ENCODE data around the gene HNRNPA3. TPM values are rescaled to one million over a fixed set of nuclear protein-coding genes. Genes with fewer than 3 reads are reported as not detected.

Gene HNRNPA3
- total and polyA plus RNA-seq, 10 of the 15 experiments (the other 5 are each of a cell fraction or from before 2014, with no cell fraction given), result 40.4 to 343 (median 206) TPM

GRCh38 chr2:177263451-177264208, 51.0 kb downstream of the HNRNPA3 start (continued):
- no peak for TF ChIP-seq IRF5 (IDR thresholded peaks at IDR 0.05; ENCODE audit: borderline replicate concordance)
- TF ChIP-seq SIX5 (IDR thresholded peaks at IDR 0.05; ENCODE audit: low read depth, low read length, severe bottlenecking), result no peak
- peak; percentile 93 for TF ChIP-seq BACH1 (IDR thresholded peaks at IDR 0.05; ENCODE audit: borderline replicate concordance)
- TF ChIP-seq EZH2 (IDR thresholded peaks at IDR 0.05; ENCODE audit: borderline replicate concordance, control insufficient read depth, low read depth, low read length), result no peak
- TF ChIP-seq BRCA1 (IDR thresholded peaks at IDR 0.05; ENCODE audit: low read depth, low read length), result no peak

DNA sequence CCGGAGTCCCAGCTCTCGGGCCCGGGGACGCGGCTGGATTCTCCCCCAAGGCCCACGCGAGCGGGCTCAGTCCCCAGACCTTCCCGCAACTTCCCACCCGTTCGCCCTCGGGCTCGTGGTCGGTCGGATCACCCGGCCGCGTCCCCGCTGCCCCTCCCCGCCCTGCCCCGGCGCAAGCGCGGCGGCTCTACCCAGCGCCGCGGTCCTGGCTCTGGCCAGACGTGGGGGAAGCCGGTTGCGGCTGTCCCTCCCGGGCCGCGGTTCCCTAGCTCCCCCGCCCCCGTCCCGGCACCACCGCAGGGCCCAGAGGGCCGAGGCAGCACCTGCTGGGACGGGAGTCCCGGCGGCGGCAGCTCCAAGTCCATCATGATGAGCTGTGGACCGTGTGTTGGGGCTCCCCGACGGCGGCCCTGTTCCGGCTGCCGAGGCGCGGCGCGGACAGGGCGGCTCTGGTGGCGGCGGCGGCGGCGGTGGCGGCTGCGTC, 51.7 kb downstream of the HNRNPA3 start:
- H3K79me2 ChIP-seq (ENCODE audit: control insufficient read depth, insufficient read depth, low read length), result peaks cover 49% of the 10 kb centered on the region
- peak overlapping the region; percentile 99; the same call in 1 of the 2 replicates for H3K4me2 ChIP-seq (ENCODE audit: control insufficient read depth, insufficient read depth)
- H3K4me3 ChIP-seq, result peak overlapping the region; percentile 72
- peaks cover 12% of the 10 kb centered on the region for H3K4me1 ChIP-seq (ENCODE audit: control insufficient read depth, insufficient read depth, low read length)
- H3K9ac ChIP-seq (ENCODE audit: control insufficient read depth, insufficient read depth, low read length), result peak overlapping the region; percentile 99
- H2AFZ ChIP-seq (ENCODE audit: control insufficient read depth, low read depth, low read length), result peak overlapping the region; percentile 66
- FAIRE-seq (no peak), DNase-seq (ENCODE audit: low read depth, low spot score) (no peak), ATAC-seq (peak; percentile 30)
- intact Hi-C loops (cut with micrococcal nuclease; ENCODE audit: unreplicated experiment) (loop anchor here (2.0 to 10.0 kb wide), 2 partner anchors 17 to 131 kb away; partner anchors contain the start of gene AGPS), in situ Hi-C loops (cut with MboI) (no loop called here)
- SMC1A ChIA-PET (ENCODE audit: uncharacterized antibody, unreplicated experiment), result interaction anchor here (0.7 to 8.5 kb wide), 24 partner anchors 9 to 770 kb away, joined by 3 to 140 read pairs (median 6); partner anchors contain the start of genes AGPS and HNRNPA3
- H3K27ac ChIP-seq (ENCODE audit: control insufficient read depth, insufficient read depth), result peak overlapping the region; percentile 99
- H4K20me1 ChIP-seq (ENCODE audit: control insufficient read depth, insufficient read depth), result no peaks in the 10 kb centered on the region
- no peaks in the 10 kb centered on the region; the same call in 2 of the 3 replicates for H3K9me3 ChIP-seq (replicated peaks; ENCODE audit: control insufficient read depth, insufficient read depth, low read length)
- RAD21 ChIA-PET (ENCODE audit: unreplicated experiment), result interaction anchor here (0.8 to 6.2 kb wide), 26 partner anchors 9 to 173 kb away, joined by 3 to 166 read pairs (median 6); partner anchors contain the start of genes AGPS and HNRNPA3
- POLR2A ChIA-PET, result interaction anchor here (0.7 to 6.7 kb wide), 24 partner anchors 9 to 421 kb away, joined by 3 to 76 read pairs (median 7); partner anchors contain the start of gene HNRNPA3
- WGBS (ENCODE audit: insufficient coverage, insufficient replicate concordance, low lambda C conversion rate, missing lambda C conversion rate), result 1% methylated on average over 51 of the region's 61 CpGs
- H3K36me3 ChIP-seq (ENCODE audit: control insufficient read depth in 2 of 2, insufficient read depth in 2 of 2, low read length in 1 of 2), result no peaks in the 10 kb centered on the region
- CTCF ChIA-PET, result interaction anchor here (0.6 to 14.2 kb wide), 25 partner anchors 9 to 152 kb away, joined by 3 to 213 read pairs (median 7); partner anchors contain the start of gene HNRNPA3
- no peaks in the 10 kb centered on the region for H3K27me3 ChIP-seq (replicated peaks in 1 of 2; ENCODE audit: control insufficient read depth in 2 of 2, insufficient read depth in 2 of 2, low read length in 1 of 2)
- no TSS peak for BruUV-seq (replicated peaks)
- TF ChIP-seq TCF3 (IDR thresholded peaks at IDR 0.05; ENCODE audit: borderline replicate concordance, insufficient read depth, low read depth, low read length) (no peak), PML (IDR thresholded peaks at IDR 0.05; ENCODE audit: low read length) (0 out of 2 replicates have a peak, but pooled peaks have one; percentile 2), ZNF207 (IDR thresholded peaks at IDR 0.05; ENCODE audit: borderline replicate concordance) (no peak), CREM (IDR thresholded peaks at IDR 0.05; ENCODE audit: low read depth) (no peak), POU2F2 (IDR thresholded peaks at IDR 0.05; ENCODE audit: borderline replicate concordance, low read depth, low read length) (0 out of 3 replicates have a peak, but pooled peaks have one; percentile 19), HDAC6 (IDR thresholded peaks at IDR 0.05; ENCODE audit: unreplicated experiment) (no peak), ZNF24 (IDR thresholded peaks at IDR 0.05) (peak; percentile 66; the same call in 1 of the 2 replicates), IRF4 (IDR thresholded peaks at IDR 0.05; ENCODE audit: low read depth, low read length) (no peak), RUNX3 (IDR thresholded peaks at IDR 0.05; ENCODE audit: low read length) (no peak), POLR2A (IDR thresholded peaks at IDR 0.05; ENCODE audit: low read depth, low read length) (peak; percentile 68)
- TF ChIP-seq, protein P1, sequence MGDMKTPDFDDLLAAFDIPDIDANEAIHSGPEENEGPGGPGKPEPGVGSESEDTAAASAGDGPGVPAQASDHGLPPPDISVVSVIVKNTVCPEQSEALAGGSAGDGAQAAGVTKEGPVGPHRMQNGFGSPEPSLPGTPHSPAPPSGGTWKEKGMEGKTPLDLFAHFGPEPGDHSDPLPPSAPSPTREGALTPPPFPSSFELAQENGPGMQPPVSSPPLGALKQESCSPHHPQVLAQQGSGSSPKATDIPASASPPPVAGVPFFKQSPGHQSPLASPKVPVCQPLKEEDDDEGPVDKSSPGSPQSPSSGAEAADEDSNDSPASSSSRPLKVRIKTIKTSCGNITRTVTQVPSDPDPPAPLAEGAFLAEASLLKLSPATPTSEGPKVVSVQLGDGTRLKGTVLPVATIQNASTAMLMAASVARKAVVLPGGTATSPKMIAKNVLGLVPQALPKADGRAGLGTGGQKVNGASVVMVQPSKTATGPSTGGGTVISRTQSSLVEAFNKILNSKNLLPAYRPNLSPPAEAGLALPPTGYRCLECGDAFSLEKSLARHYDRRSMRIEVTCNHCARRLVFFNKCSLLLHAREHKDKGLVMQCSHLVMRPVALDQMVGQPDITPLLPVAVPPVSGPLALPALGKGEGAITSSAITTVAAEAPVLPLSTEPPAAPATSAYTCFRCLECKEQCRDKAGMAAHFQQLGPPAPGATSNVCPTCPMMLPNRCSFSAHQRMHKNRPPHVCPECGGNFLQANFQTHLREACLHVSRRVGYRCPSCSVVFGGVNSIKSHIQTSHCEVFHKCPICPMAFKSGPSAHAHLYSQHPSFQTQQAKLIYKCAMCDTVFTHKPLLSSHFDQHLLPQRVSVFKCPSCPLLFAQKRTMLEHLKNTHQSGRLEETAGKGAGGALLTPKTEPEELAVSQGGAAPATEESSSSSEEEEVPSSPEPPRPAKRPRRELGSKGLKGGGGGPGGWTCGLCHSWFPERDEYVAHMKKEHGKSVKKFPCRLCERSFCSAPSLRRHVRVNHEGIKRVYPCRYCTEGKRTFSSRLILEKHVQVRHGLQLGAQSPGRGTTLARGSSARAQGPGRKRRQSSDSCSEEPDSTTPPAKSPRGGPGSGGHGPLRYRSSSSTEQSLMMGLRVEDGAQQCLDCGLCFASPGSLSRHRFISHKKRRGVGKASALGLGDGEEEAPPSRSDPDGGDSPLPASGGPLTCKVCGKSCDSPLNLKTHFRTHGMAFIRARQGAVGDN (IDR thresholded peaks at IDR 0.05), result peak; percentile 61
